Type B pancreatic cell (in vitro differentiated cells): ENCODE results near the gene FAM76A. TPM values are rescaled to one million over a fixed set of nuclear protein-coding genes. Genes with fewer than 3 reads are reported as not detected.
"Not testable (repeated sequence)": the region's sequence is repeated elsewhere in the genome, so short reads cannot be mapped to it uniquely, and the experiment has no call there.

ENCODE experiments used
- DNase-seq: peaks from one replicate; pipeline ENCODE4 v3.0.0; 2021; ENCODE audit warnings: mixed read lengths; ENCODE audit not compliant: unreplicated experiment; ENCODE audit errors: extremely low spot score
- H3K27ac Mint-ChIP-seq: 2 replicates; pipeline ENCODE4 v1.8.0; 2021; ENCODE audit warnings: mild to moderate bottlenecking, mixed read lengths
- H3K27me3 Mint-ChIP-seq: 2 replicates; pipeline ENCODE4 v1.8.0; 2021; ENCODE audit warnings: mixed read lengths
- H3K36me3 Mint-ChIP-seq: 2 replicates; pipeline ENCODE4 v1.8.0; 2021; ENCODE audit warnings: mixed read lengths
- H3K4me1 Mint-ChIP-seq: one replicate; pipeline ENCODE4 v1.8.0; 2021; ENCODE audit warnings: mixed read lengths; ENCODE audit not compliant: unreplicated experiment
- H3K4me3 Mint-ChIP-seq: 2 replicates; pipeline ENCODE4 v1.8.0; 2021; ENCODE audit warnings: mild to moderate bottlenecking, mixed read lengths
- H3K9me3 Mint-ChIP-seq: 2 replicates; pipeline ENCODE4 v1.8.0; 2021; ENCODE audit warnings: mixed read lengths
- total RNA-seq: library from RNA; stranded (reverse); gene quantifications from 2 replicates; pipeline ENCODE4 v1.2.1, GENCODE V29; 2021; ENCODE audit warnings: low replicate concordance
- TF ChIP-seq, protein P1 (sequence below): fragments of 200-600 bp; sonication (generic); conservative IDR thresholded peaks from 2 replicates; pipeline ENCODE4 v1.5.0; 2021; ENCODE audit warnings: antibody characterized with exemption, mild to moderate bottlenecking

Gene FAM76A
- total RNA-seq, 1 donor from 2014 or later: 14.2 TPM

GRCh38 chr1:27684176-27684575 lies 41.6 kb upstream of the FAM76A start:
- Mint-ChIP-seq H3K27ac (no peak overlapping the region), H3K4me3 (no peak overlapping the region), H3K9me3 (no peaks in the 10 kb centered on the region), H3K4me1 (no peaks in the 10 kb centered on the region), H3K27me3 (peaks cover 1% of the 10 kb centered on the region), H3K36me3 (peaks cover 5% of the 10 kb centered on the region)
- TF ChIP-seq, protein P1, sequence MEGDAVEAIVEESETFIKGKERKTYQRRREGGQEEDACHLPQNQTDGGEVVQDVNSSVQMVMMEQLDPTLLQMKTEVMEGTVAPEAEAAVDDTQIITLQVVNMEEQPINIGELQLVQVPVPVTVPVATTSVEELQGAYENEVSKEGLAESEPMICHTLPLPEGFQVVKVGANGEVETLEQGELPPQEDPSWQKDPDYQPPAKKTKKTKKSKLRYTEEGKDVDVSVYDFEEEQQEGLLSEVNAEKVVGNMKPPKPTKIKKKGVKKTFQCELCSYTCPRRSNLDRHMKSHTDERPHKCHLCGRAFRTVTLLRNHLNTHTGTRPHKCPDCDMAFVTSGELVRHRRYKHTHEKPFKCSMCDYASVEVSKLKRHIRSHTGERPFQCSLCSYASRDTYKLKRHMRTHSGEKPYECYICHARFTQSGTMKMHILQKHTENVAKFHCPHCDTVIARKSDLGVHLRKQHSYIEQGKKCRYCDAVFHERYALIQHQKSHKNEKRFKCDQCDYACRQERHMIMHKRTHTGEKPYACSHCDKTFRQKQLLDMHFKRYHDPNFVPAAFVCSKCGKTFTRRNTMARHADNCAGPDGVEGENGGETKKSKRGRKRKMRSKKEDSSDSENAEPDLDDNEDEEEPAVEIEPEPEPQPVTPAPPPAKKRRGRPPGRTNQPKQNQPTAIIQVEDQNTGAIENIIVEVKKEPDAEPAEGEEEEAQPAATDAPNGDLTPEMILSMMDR: no peak
- no peak for DNase-seq

DNA sequence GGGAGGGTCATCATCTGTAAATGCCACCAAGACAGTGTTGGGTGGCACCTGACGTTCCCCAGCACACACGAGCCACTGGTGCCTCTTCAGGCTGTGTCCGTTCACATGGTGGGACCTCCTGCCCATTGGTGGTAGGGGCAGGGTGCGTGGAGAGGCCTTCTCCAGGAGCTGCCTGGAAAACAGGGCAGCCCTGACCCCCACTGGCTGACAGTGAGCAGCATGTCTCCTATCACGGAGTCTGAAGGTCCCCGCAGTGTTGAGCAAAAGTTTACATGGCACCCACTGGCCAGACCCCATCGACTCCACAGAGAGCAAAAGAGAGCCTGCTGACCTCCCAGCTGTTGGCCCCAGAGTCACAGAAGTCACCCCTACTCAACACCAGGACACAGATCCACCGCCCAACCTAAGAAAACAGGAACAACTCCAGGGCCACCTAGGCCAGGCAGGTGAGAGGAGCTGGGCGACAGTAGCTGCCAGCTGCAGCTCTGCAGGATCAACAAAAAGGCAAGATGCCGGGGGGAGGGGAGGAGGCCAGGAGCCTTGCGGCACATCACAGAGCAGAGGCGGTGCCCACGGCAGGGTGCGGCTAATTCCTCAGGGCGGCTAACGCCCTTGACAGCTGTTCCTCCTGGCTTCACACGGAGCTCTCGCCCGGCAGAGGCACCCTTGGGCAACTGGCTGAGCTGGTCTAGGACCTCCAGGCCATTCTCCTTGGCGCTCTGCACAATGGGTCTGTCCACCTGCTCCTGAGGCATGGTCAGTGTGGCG lies 39.4 kb upstream of the FAM76A start:
- DNase-seq: no peak

GRCh38 chr1:27687906-27688305 lies 37.9 kb upstream of the FAM76A start:
- DNase-seq: no peak
- TF ChIP-seq, protein P1: no peak
- no peaks in the 10 kb centered on the region for H3K36me3 Mint-ChIP-seq
- peaks cover 6% of the 10 kb centered on the region for H3K27me3 Mint-ChIP-seq
- no peaks in the 10 kb centered on the region for H3K9me3 Mint-ChIP-seq
- no peak overlapping the region for H3K4me3 Mint-ChIP-seq
- no peaks in the 10 kb centered on the region for H3K4me1 Mint-ChIP-seq
- no peak overlapping the region for H3K27ac Mint-ChIP-seq

More for the DNA sequence above, 39.4 kb upstream of the FAM76A start:
- Mint-ChIP-seq H3K27ac (no peak overlapping the region), H3K9me3 (no peaks in the 10 kb centered on the region), H3K27me3 (peaks cover 6% of the 10 kb centered on the region), H3K36me3 (peaks cover 3% of the 10 kb centered on the region), H3K4me1 (no peaks in the 10 kb centered on the region), H3K4me3 (no peak overlapping the region)
- TF ChIP-seq, protein P1: no peak

DNA sequence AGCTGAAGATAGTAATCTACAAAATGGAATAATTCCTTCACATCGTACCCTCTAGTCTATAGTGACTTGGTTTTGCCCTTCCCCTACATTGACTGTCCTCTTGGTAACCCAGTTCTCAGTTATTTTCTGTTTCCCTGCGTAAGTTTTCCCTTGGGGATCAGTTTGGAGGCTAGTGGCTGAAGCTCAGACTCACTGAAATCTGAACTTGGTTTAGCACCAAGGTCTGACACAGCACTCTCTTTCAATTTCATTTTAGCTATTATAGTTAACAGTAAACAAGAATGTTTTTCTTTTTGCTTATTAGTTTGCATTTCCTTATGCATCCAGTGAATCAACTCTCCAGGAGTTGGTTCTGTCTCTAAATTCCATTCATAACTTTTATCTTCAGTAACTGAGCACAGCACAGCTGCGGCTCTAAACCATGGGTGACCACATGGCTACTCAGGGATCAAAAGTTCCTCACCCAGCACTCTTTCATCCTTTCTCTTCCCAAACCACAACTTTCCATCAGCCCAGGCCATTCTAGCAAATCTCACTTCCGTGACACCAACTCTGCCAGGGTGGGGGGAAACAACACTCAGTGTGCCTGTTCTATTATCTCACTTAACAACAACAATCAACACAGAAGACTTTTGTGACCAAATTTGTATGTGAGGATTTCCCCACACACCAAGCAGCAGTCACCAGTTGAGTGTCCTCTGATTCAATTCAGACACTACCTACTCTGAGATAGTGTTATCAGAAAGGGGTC lies 36.2 kb upstream of the FAM76A start:
- H3K4me3 Mint-ChIP-seq: no peak overlapping the region
- H3K9me3 Mint-ChIP-seq: no peaks in the 10 kb centered on the region
- TF ChIP-seq, protein P1: no peak
- H3K27ac Mint-ChIP-seq: no peak overlapping the region
- no peak for DNase-seq
- peaks cover 6% of the 10 kb centered on the region for H3K27me3 Mint-ChIP-seq
- H3K36me3 Mint-ChIP-seq: no peaks in the 10 kb centered on the region
- H3K4me1 Mint-ChIP-seq: no peaks in the 10 kb centered on the region

DNA sequence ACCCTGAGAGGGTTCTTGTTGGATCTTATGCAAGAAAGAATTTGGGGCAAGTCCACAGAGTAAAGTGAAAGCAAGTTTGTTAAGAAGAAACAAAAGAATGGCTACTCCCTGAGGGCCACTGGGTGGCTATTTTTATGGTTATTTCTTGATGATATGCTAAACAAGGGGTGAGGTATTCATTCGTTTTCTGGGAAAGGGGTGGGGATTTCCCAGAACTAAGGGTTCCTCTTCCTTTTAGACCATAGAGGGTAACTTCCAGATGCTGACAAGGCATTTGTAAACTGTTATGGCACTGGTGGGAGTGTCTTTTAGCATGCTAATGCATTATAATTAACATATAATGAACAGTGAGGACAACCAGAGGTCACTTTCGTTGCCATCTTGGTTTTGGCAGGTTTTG lies 35.6 kb upstream of the FAM76A start:
- no peaks in the 10 kb centered on the region for H3K36me3 Mint-ChIP-seq
- H3K27me3 Mint-ChIP-seq: peaks cover 6% of the 10 kb centered on the region
- DNase-seq: no peak
- no peak overlapping the region for H3K4me3 Mint-ChIP-seq
- H3K9me3 Mint-ChIP-seq: no peaks in the 10 kb centered on the region
- H3K4me1 Mint-ChIP-seq: no peaks in the 10 kb centered on the region
- no peak overlapping the region for H3K27ac Mint-ChIP-seq
- TF ChIP-seq, protein P1: no peak

DNA sequence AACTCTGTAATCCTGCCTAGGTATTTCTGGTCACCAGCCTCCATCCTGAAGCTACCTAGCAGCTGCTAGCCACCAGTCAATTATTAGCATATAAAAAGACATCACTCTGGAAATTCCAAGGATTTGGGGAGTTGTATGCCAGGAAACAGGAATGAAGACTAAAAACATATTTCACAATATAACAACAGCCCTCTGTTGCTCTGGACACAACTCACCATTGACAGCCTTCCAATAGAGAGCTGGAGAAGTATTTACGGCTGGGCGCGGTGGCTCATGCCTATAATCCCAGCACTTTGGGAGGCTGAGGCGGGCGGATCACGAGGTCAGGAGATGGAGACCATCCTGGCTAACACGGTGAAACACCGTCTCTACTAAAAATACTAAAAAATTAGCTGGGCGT lies 28.9 kb upstream of the FAM76A start:
- H3K4me3 Mint-ChIP-seq, H3K36me3 Mint-ChIP-seq, H3K9me3 Mint-ChIP-seq, DNase-seq, H3K27me3 Mint-ChIP-seq, H3K27ac Mint-ChIP-seq, H3K4me1 Mint-ChIP-seq: not testable (repeated sequence)
